ENCODE results near the gene SNPH.
"Not testable (repeated sequence)": the region's sequence is repeated elsewhere in the genome, so short reads cannot be mapped to it uniquely, and the experiment has no call there.

The SNPH gene

DNA sequence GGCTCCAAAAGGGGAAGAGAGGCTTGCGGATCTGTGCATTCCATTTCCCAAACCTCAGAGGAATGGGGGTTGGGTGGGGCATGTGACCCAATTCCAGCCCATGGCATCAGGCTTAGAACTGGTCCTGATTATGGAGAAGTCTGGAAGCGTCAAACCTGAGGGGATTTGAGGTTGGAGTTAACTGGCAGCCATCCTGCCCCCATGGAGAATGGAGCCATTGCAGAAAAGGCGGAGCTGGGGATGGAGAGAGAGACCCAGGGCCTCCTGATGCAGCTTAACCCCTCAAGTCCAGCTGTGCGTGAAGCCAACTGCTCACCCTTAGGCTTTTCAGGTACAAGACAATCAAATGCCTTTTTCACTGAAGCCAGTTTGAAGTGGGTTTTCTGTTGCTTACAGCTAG lies 72.7 kb downstream of the SNPH start:
- DNase-seq (ENCODE audit: low read depth, low spot score) = no peak

DNA sequence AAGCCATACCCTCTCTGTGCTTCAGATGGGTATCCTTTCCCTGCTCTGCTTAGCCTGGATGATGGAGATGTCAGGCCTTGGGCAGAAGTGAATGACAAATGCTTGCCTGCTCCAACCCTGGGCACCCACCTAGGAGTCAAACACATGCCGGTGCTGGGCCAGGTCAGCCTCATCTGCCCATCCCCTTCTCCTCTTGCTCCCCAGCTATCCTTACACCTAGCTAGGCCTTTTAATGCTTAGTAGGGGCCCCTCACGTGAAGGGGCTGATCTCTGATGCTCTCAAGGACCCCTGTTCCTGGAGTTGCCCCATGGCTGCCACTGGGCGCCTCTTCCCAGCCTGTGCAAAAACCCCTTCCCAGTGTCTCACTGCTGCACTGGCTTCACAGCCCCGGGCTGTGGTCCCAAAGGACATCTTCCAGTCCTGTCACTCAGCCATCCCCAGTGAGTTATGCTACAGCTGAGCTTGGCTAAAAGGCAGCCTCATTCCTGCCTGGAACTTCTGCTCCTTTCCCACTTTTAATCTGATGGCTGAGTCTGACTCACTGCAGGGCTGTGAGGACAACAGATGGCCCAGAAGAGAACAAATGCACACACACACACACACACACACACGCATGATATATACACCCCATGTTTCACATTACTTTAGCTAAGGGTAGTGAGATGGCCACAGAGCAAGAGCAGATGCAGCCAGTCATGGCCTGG lies 75.6 kb downstream of the SNPH start:
- DNase-seq (ENCODE audit: low read depth, low spot score) = no peak

DNA sequence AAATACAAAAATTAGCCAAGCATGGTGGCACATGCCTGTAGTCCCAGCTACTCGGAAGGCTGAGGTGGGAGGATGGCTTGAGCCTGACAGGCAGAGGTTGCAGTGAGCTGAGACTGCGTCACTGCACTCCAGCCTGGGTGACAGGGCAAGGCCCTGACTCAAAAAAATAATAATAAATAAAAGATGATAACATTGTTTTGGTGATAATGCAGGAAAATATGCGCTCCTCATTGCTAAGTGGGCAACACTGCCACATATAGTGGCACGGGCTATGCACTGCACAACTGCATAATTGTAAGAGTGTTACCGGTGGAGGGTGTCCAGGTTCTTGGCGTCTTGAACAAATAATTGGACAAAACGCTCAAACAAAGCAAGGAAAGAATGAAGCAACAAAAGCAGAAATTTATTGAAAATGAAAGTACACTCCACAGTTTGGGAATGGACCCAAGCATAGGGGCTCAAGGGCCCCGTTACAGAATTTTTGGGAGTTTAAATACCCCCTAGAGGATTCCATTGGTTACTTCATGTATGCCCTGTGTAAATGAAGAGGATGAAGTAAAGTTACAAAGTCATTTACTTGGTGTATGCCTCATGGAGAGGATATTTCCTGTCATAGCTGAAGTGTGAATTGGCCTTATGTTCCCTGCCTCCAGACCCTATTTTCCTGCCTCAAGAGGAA lies 77.5 kb downstream of the SNPH start:
- DNase-seq (ENCODE audit: low read depth, low spot score) = not testable (repeated sequence)

DNA sequence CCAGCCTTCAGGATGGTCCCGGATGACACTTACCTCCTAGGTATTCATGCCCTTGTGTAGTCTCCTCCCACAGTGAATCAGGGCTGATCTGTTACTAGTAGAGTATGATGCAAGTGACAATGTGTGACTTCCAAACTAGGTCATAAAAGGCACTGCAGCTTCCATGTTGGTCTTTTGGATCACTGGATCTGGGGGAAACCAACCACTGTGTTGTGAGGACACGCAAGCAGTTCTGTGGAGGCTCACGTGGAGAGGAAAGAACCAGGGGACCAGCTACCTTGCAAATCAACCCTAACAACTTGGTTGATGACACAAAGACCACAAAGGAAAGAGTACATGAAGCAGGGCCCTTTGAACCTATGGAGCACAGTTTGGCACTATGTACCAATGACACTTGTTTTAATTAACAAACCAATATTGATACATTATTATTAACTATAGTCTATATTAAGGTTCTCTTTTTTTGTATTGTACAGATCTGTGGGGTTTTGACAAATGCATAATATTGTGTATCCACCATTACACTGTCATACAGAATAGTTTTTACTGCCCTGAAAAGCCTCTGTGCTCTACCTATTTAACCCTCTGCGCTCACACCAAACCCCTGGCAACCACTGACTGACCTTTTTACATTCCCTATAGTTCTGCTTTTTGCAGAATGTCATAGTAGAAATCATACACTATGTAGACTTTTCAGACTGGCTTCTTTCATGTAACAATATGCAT lies 79.1 kb downstream of the SNPH start:
- DNase-seq (ENCODE audit: low read depth, low spot score) = no peak

DNA sequence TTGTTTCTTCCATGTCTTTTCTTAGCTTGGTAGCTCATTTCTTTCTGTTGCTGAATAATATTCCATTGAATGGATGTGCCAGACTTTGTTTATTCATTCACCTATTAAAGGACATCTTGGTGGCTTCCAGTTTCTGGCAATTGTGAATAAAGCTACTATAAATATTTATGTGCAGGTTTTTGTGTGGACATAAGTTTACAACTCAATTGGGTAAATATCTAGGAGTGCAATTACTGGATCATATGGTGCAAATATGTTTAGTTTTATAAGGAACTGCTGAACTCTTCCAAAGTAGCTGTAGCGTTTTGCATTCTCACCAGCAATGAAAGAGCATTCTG lies 79.6 kb downstream of the SNPH start:
- no peak for DNase-seq (ENCODE audit: low read depth, low spot score)

DNA sequence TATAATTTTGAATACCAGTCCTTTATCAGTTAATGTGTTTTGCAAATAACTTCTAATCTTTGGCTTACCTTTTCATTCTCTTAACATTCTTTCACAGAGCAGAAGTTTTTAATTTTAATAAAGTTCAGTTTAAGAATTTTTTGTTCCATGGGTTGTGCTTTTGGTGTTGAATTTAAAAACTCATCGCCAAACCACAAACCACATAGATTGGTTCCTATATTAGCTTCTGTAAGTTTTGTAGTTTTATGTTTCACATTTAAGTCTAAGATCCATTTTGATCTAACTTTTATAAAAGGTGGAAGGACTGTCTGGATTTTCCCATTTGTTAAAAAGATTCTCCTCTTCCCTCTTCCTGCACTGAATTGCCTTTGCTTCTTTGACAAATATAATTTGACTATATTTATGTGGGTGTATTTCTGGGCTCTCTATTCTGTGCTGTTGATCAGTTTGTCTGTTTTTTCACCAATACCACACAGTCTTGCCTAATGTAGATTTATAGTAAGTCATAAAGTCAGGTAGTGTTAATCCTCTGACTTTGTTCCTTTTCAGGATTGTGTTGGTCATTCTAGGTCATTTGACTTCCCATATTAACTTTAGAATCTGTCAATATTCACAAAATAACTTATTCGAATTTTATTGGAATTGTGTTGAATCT lies 80.3 kb downstream of the SNPH start:
- DNase-seq (ENCODE audit: low read depth, low spot score) = no peak

DNA sequence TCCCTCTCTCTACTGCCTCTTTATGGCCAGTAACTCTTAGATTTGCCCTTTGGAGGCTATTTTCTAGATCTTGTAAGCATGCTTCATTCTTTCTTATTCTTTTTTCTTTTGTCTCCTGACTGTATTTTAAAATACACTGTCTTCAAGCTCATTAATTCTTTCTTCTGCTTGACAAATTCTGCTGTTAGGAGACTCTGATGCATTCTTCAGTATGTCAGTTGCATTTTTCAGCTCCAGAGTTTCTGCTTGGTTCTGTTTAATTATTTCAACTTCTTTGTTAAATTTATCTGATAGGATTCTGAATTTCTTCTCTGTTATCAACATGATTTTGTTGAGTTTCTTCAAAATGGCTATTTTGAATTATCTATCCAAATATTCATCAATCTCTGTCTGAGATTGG lies 87.9 kb downstream of the SNPH start:
- no peak for DNase-seq (ENCODE audit: low read depth, low spot score)

DNA sequence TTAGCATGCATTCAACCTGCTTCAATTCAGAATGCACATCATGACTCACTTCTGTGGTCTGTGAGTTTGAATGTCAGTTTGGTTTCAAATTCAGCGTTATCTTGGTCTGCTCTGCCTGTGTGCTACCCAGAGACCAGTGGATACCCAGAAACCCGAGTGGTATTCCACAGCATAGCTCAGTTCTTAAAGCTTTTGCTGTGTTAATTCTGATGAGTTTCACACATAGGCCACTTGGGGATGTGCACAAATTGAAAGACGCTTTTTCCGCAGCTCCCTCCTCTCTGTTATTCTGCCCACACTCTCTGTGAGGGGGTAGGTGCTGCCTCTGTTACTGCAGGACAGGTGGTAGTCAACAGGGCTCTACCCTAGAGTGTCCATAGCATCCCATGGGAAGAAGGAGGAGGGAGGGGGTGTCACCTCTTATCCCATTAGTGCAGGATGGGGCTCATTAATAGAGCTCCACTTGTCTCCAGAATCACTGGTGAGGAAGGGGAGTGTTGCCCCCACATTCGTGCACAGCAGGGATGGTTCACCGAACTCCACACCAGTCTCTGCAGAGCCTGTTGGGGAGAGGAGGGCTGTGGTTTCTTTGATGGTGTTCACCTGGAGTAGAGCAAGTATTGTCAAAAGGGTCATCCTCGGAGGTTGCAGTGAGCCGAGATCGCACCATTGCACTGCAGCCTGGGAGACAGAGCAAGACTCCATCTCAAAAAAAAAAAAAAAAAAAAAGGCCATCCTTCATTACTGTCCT lies 92.0 kb downstream of the SNPH start:
- no peak for DNase-seq (ENCODE audit: low read depth, low spot score)
